Gastrocnemius medialis (tissue), 4 donors: Measurements from ENCODE around the gene DPYSL3.

Experiments used
- CTCF ChIP-seq, 5 experiments: fragments of 450-650 bp in 3 of 5; fragments of 200-600 bp in 2 of 5; sonication (generic) in 2 of 5; IDR thresholded peaks in 4 of 5; conservative IDR thresholded peaks in 1 of 5; 1 replicate in 4 of 5; 2 replicates in 1 of 5; pipeline ENCODE4 v1.5.1; 2016 to 2019; ENCODE audit warnings: antibody characterized with exemption in 5 of 5, mild to moderate bottlenecking in 3 of 5, moderate library complexity in 3 of 5
- POLR2A ChIP-seq, 2 donors: fragments of 450-650 bp; IDR thresholded peaks; one replicate each; pipeline ENCODE4 v1.6.1; 2017; ENCODE audit warnings: antibody characterized with exemption in 2 of 2, mild to moderate bottlenecking in 2 of 2, moderate library complexity in 2 of 2

- TF ChIP-seq CTCF (IDR thresholded peaks at IDR 0.05 in 4 of 5, conservative IDR thresholded peaks at IDR 0.05 in 1 of 5) = no peak
- TF ChIP-seq POLR2A (IDR thresholded peaks at IDR 0.05) = no peak
Measured at GRCh38 chr5:147483188-147483790, 26.6 kb downstream of the DPYSL3 start.
